H1 (cell line): Measurements from ENCODE around the gene ADGRV1. TPM values are rescaled to one million over a fixed set of nuclear protein-coding genes. Genes with fewer than 3 reads are reported as not detected.

Source experiments
- CTCF ChIA-PET: fragments of 300-600 bp; sonication (Branson Sonifier 250); formaldehyde crosslinking; loops from one replicate; lab custom pipeline; 2021; ENCODE audit not compliant: partially characterized antibody; lab: Charles Lee
- POLR2A ChIA-PET: fragments of 300-600 bp; sonication (Branson Sonifier 250); formaldehyde crosslinking; loops from one replicate; lab custom pipeline; 2021; ENCODE audit warnings: inconsistent platforms; ENCODE audit not compliant: partially characterized antibody; lab: Charles Lee
- DNase-seq, 2 experiments: peaks; one replicate each; pipeline versions ENCODE4 v3.0.0 to v3.0.0-alpha.2; 2010 to 2022; ENCODE audit warnings: low spot score in 2 of 2, low read depth in 1 of 2, mixed read lengths in 1 of 2
- FAIRE-seq: peaks from 2 replicates; lab custom pipeline; 2011; peaks lifted over from hg19 to GRCh38; lab: Jason Lieb, UNC
- H2AFZ ChIP-seq: 2 replicates; pipeline ENCODE4 v1.8.1; 2012; ENCODE audit warnings: low read length, inconsistent platforms
- H2AK5ac ChIP-seq: 2 replicates; pipeline ENCODE4 v1.6.1; 2013; ENCODE audit warnings: low read depth, low read length
- H2BK120ac ChIP-seq: replicated peaks from 2 replicates; pipeline ENCODE3; 2013; ENCODE audit warnings: low read depth, low read length, inconsistent platforms
- H2BK12ac ChIP-seq: 2 replicates; pipeline ENCODE4 v1.6.1; 2013; ENCODE audit warnings: low read depth, low read length
- H2BK15ac ChIP-seq: 2 replicates; pipeline ENCODE4 v1.6.1; 2013; ENCODE audit warnings: low read length
- H2BK20ac ChIP-seq: 2 replicates; pipeline ENCODE4 v1.6.1; 2013; ENCODE audit warnings: low read length
- H2BK5ac ChIP-seq: 2 replicates; pipeline ENCODE4 v1.6.1; 2013; ENCODE audit warnings: low read depth, low read length
- H3K14ac ChIP-seq: 2 replicates; pipeline ENCODE4 v1.6.1; 2013; ENCODE audit warnings: inconsistent platforms; ENCODE audit not compliant: insufficient read length
- H3K18ac ChIP-seq: 2 replicates; pipeline ENCODE4 v1.6.1; 2013; ENCODE audit warnings: low read length; ENCODE audit errors: extremely low read depth
- H3K23ac ChIP-seq: 2 replicates; pipeline ENCODE4 v1.6.1; 2013; ENCODE audit warnings: inconsistent platforms; ENCODE audit not compliant: insufficient read length
- H3K23me2 ChIP-seq: 2 replicates; pipeline ENCODE4 v1.6.1; 2013; ENCODE audit warnings: low read depth, low read length
- H3K27ac ChIP-seq: 2 replicates; pipeline ENCODE4 v1.6.1; 2011; ENCODE audit warnings: low read depth, low read length, inconsistent platforms
- H3K27me3 ChIP-seq, 4 experiments: replicated peaks in 1 of 4; 1 replicate in 1 of 4; 2 replicates in 3 of 4; pipeline versions ENCODE4 v1.6.1 to v1.8.1; 2011 to 2013; ENCODE audit warnings: low read length in 3 of 4, mild to moderate bottlenecking in 3 of 4, inconsistent platforms in 2 of 4, mixed read lengths in 2 of 4, moderate library complexity in 1 of 4; ENCODE audit not compliant: control insufficient read depth in 3 of 4, insufficient read depth in 3 of 4; ENCODE audit errors: extremely low read depth in 1 of 4
- H3K36me3 ChIP-seq, 4 experiments: 2 replicates each; pipeline versions ENCODE4 v1.6.1 to v1.8.1; 2011 to 2013; ENCODE audit warnings: mild to moderate bottlenecking in 4 of 4, low read length in 3 of 4, moderate library complexity in 2 of 4, control low read depth in 1 of 4, inconsistent platforms in 1 of 4; ENCODE audit not compliant: insufficient read depth in 4 of 4, control insufficient read depth in 2 of 4
- H3K4ac ChIP-seq: replicated peaks from 2 replicates; pipeline ENCODE3; 2013; ENCODE audit warnings: low read length, low read depth, mixed read lengths, inconsistent platforms; ENCODE audit not compliant: insufficient read length
- H3K4me1 ChIP-seq, 4 experiments: replicated peaks in 1 of 4; 1 replicate in 1 of 4; 2 replicates in 3 of 4; pipeline versions ENCODE4 v1.6.1 to v1.8.1; 2011 to 2013; ENCODE audit warnings: low read length in 3 of 4, inconsistent platforms in 2 of 4, mixed read lengths in 1 of 4; ENCODE audit not compliant: insufficient read depth in 4 of 4, control insufficient read depth in 3 of 4
- H3K4me2 ChIP-seq, 2 experiments: 2 replicates each; pipeline versions ENCODE4 v1.6.1 to v1.8.1; 2011 to 2013; ENCODE audit warnings: low read depth in 2 of 2, low read length in 2 of 2, control low read depth in 1 of 2, inconsistent platforms in 1 of 2, mild to moderate bottlenecking in 1 of 2; ENCODE audit not compliant: insufficient read depth in 1 of 2
- H3K4me3 ChIP-seq, 4 experiments: fragments of 200-600, 300-600 bp in 1 of 4; sonication (generic), shearing (Covaris generic), sonication (Bioruptor Twin) in 1 of 4; 2 replicates each; pipeline versions ENCODE4 v1.5.1 to v1.8.1; 2011 to 2016; ENCODE audit warnings: low read length in 4 of 4, low read depth in 3 of 4, control low read depth in 2 of 4, inconsistent platforms in 2 of 4, mild to moderate bottlenecking in 2 of 4, mixed read lengths in 1 of 4, moderate library complexity in 1 of 4; ENCODE audit not compliant: insufficient read depth in 2 of 4; ENCODE audit errors: extremely low read depth in 1 of 4
- H3K56ac ChIP-seq: replicated peaks from 2 replicates; pipeline ENCODE3; 2013; ENCODE audit warnings: low read depth, mild to moderate bottlenecking, mixed read lengths, low read length, inconsistent platforms; ENCODE audit not compliant: insufficient read length
- H3K79me1 ChIP-seq: 2 replicates; pipeline ENCODE4 v1.6.1; 2013; ENCODE audit warnings: low read depth, low read length, control low read depth
- H3K79me2 ChIP-seq, 2 experiments: 2 replicates each; pipeline versions ENCODE4 v1.6.1 to v1.8.1; 2012 to 2013; ENCODE audit warnings: low read length in 2 of 2, mild to moderate bottlenecking in 2 of 2, inconsistent platforms in 1 of 2; ENCODE audit not compliant: insufficient read depth in 2 of 2, control insufficient read depth in 1 of 2
- H3K9ac ChIP-seq, 4 experiments: replicated peaks in 1 of 4; 1 replicate in 1 of 4; 2 replicates in 3 of 4; pipeline versions ENCODE4 v1.6.1 to v1.8.1; 2011 to 2013; ENCODE audit warnings: low read depth in 3 of 4, low read length in 3 of 4, control low read depth in 2 of 4, mild to moderate bottlenecking in 2 of 4, moderate library complexity in 2 of 4, inconsistent platforms in 1 of 4; ENCODE audit errors: extremely low read depth in 1 of 4
- H3K9me3 ChIP-seq, 2 experiments: 2 replicates each; pipeline versions ENCODE4 v1.6.1 to v1.8.1; 2012 to 2013; ENCODE audit warnings: mild to moderate bottlenecking in 2 of 2, moderate library complexity in 2 of 2, control low read depth in 1 of 2, inconsistent platforms in 1 of 2, low read depth in 1 of 2, low read length in 1 of 2, mixed read lengths in 1 of 2; ENCODE audit not compliant: insufficient read depth in 2 of 2
- H4K20me1 ChIP-seq, 2 experiments: replicated peaks in 1 of 2; 2 replicates each; pipeline versions ENCODE3 to v1.8.1; 2011 to 2013; ENCODE audit warnings: inconsistent platforms in 2 of 2, low read length in 2 of 2, mild to moderate bottlenecking in 1 of 2; ENCODE audit not compliant: insufficient read depth in 2 of 2, control insufficient read depth in 1 of 2
- H4K5ac ChIP-seq: 2 replicates; pipeline ENCODE4 v1.6.1; 2013; ENCODE audit warnings: low read length, low read depth, mixed read lengths, inconsistent platforms; ENCODE audit not compliant: insufficient read length
- H4K8ac ChIP-seq: 2 replicates; pipeline ENCODE4 v1.8.0; 2013; ENCODE audit warnings: mild to moderate bottlenecking, moderate library complexity, low read length, inconsistent platforms; ENCODE audit not compliant: insufficient read depth; ENCODE audit errors: extremely low read depth
- H4K91ac ChIP-seq: replicated peaks from 2 replicates; pipeline ENCODE3; 2013; ENCODE audit warnings: low read length, mixed read lengths, inconsistent platforms; ENCODE audit not compliant: insufficient read length
- BACH1 ChIP-seq: IDR thresholded peaks from 2 replicates; pipeline ENCODE4 v1.6.1; 2012; ENCODE audit warnings: low read length, improper control_type of control experiment
- BCL11A ChIP-seq, 2 experiments: IDR thresholded peaks; one replicate each; pipeline ENCODE4 v1.6.1; 2011; ENCODE audit warnings: low read depth in 2 of 2, low read length in 2 of 2, mild to moderate bottlenecking in 2 of 2
- CEBPB ChIP-seq: IDR thresholded peaks from 2 replicates; pipeline ENCODE4 v1.6.1; 2012; ENCODE audit warnings: low read depth, low read length
- CHD2 ChIP-seq: IDR thresholded peaks from 2 replicates; pipeline ENCODE4 v1.6.1; 2012; ENCODE audit warnings: low read length, improper control_type of control experiment
- CTBP2 ChIP-seq: IDR thresholded peaks from 2 replicates; pipeline ENCODE4 v1.7.0; 2011; ENCODE audit warnings: borderline replicate concordance, mild to moderate bottlenecking, moderate library complexity, mixed read lengths, low read length; ENCODE audit not compliant: insufficient read depth, insufficient read length
- HDAC6 ChIP-seq: IDR thresholded peaks from one replicate; pipeline ENCODE4 v1.7.1; 2012; ENCODE audit warnings: low read depth, mild to moderate bottlenecking, inconsistent platforms, low read length, moderate library complexity
- JUN ChIP-seq: IDR thresholded peaks from 2 replicates; pipeline ENCODE4 v1.6.1; 2011; ENCODE audit warnings: low read depth, mild to moderate bottlenecking, improper control_type of control experiment, low read length
- JUND ChIP-seq: IDR thresholded peaks from 2 replicates; pipeline ENCODE4 v1.6.1; 2011; ENCODE audit warnings: mild to moderate bottlenecking, improper control_type of control experiment, low read length
- KDM4A ChIP-seq: IDR thresholded peaks from one replicate; pipeline ENCODE4 v1.7.1; 2012; ENCODE audit warnings: low read depth, mild to moderate bottlenecking, moderate library complexity, low read length, inconsistent platforms; ENCODE audit not compliant: severe bottlenecking
- POLR2A ChIP-seq, 2 experiments: IDR thresholded peaks; 1 replicate in 1 of 2; 2 replicates in 1 of 2; pipeline ENCODE4 v1.6.1; 2011; ENCODE audit warnings: low read depth in 2 of 2, low read length in 2 of 2, mild to moderate bottlenecking in 2 of 2; ENCODE audit errors: control extremely low read depth in 1 of 2
- RBBP5 ChIP-seq: IDR thresholded peaks from 2 replicates; pipeline ENCODE4 v1.7.1; 2012; ENCODE audit warnings: low read depth, mild to moderate bottlenecking, inconsistent platforms, low read length, moderate library complexity, borderline replicate concordance
- SIN3A ChIP-seq, 2 experiments: IDR thresholded peaks in 1 of 2; conservative IDR thresholded peaks in 1 of 2; 2 replicates each; pipeline ENCODE4 v1.6.1; 2011 to 2012; ENCODE audit warnings: low read length in 2 of 2, improper control_type of control experiment in 1 of 2, low read depth in 1 of 2, mild to moderate bottlenecking in 1 of 2
- SIRT6 ChIP-seq: IDR thresholded peaks from one replicate; pipeline ENCODE4 v1.7.1; 2012; ENCODE audit warnings: low read length, inconsistent platforms
- SP2 ChIP-seq: IDR thresholded peaks from 2 replicates; pipeline ENCODE4 v1.6.1; 2012; ENCODE audit warnings: mild to moderate bottlenecking, low read length, inconsistent platforms
- YY1 ChIP-seq: IDR thresholded peaks from 2 replicates; pipeline ENCODE4 v1.6.1; 2011; ENCODE audit warnings: low read depth, mild to moderate bottlenecking, low read length
- WGBS, 2 experiments: shearing (Covaris generic) in 1 of 2; methylation state at CpG; one replicate each; pipeline versions ENCODE4 v1.1.6 to v1.1.7; 2013 to 2015; ENCODE audit warnings: low lambda C conversion rate in 2 of 2, mixed read lengths in 2 of 2, inconsistent platforms in 1 of 2, low coverage in 1 of 2, missing lambda C conversion rate in 1 of 2; ENCODE audit not compliant: insufficient replicate concordance in 2 of 2, insufficient coverage in 1 of 2, insufficient read length in 1 of 2; ENCODE audit errors: extremely low coverage in 1 of 2, missing lambda C conversion rate in 1 of 2; 5-methylcytosine and 5-hydroxymethylcytosine counted together
- polyA plus RNA-seq, 7 experiments: library from polyadenylated mRNA; depleted of rRNA in 3 of 7; stranded (reverse) in 5 of 7; unstranded in 2 of 7; fragments of >200 nt in 5 of 7; fragments of 200-250 nt in 2 of 7; gene quantifications; 1 replicate in 5 of 7; 2 replicates in 1 of 7; 4 replicates in 1 of 7; pipeline versions ENCODE4 v1.2.1 to v1.2.3, GENCODE V29; 2011 to 2013; ENCODE audit warnings: missing spikeins in 2 of 7, mixed read lengths in 2 of 7
- total RNA-seq: library from RNA; stranded (reverse); fragmentation: NEBNext Ultra II Directional; extraction: Animal tissue kit (Norgen Biotek cat#: 25700); gene quantifications from 2 replicates; pipeline ENCODE4 v1.2.1, GENCODE V29; 2021
- TF ChIP-seq, protein P1 (sequence below): IDR thresholded peaks from 2 replicates; pipeline ENCODE4 v1.6.1; 2011; ENCODE audit warnings: low read length, improper control_type of control experiment

ADGRV1 gene
- total and polyA plus RNA-seq, 2 of the 8 experiments (the other 6 are each of a cell fraction or from before 2014, with no cell fraction given) = 53.1 to 62.2 TPM

DNA sequence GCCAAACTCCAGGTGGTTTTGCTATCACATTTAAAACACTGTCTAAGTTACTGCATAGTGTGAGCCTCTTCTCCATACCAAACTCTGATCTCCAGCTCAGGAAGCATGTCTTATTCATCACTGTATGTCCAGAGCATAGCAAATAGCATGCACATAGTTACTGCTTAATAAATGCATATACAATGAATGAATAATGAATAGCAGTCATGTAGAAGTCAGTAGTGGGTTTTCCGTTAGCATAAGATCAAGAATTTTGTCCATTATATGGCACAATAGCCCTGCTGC lies 495.1 kb downstream of the ADGRV1 start:
- H2BK12ac ChIP-seq = no peak overlapping the region
- no peak overlapping the region for H3K14ac ChIP-seq
- no peaks in the 10 kb centered on the region for H3K79me1 ChIP-seq
- H3K4me1 ChIP-seq = no peaks in the 10 kb centered on the region
- H2AK5ac ChIP-seq = no peak overlapping the region
- H2BK15ac ChIP-seq = no peak overlapping the region
- H4K5ac ChIP-seq = no peak overlapping the region
- H3K36me3 ChIP-seq = no peaks in the 10 kb centered on the region
- FAIRE-seq (no peak), DNase-seq (no peak)
- H2BK5ac ChIP-seq = no peak overlapping the region
- H4K91ac ChIP-seq = no peak overlapping the region
- no peak overlapping the region for H3K4me3 ChIP-seq
- TF ChIP-seq BACH1 (no peak), POLR2A (IDR thresholded peaks at IDR 0.05; ENCODE audit: control extremely low read depth in 1 of 2, low read depth in 2 of 2, low read length in 2 of 2) (no peak), CHD2 (no peak), HDAC6 (no peak), SIN3A (conservative IDR thresholded peaks at IDR 0.05 in 1 of 2, IDR thresholded peaks at IDR 0.05 in 1 of 2; ENCODE audit: low read depth in 1 of 2, low read length in 2 of 2) (no peak), YY1 (no peak), BCL11A (IDR thresholded peaks at IDR 0.05; ENCODE audit: low read depth in 2 of 2, low read length in 2 of 2) (no peak), JUND (no peak), JUN (no peak), SIRT6 (no peak), CEBPB (no peak), CTBP2 (no peak), SP2 (no peak), KDM4A (no peak), RBBP5 (no peak)
- TF ChIP-seq, protein P1, sequence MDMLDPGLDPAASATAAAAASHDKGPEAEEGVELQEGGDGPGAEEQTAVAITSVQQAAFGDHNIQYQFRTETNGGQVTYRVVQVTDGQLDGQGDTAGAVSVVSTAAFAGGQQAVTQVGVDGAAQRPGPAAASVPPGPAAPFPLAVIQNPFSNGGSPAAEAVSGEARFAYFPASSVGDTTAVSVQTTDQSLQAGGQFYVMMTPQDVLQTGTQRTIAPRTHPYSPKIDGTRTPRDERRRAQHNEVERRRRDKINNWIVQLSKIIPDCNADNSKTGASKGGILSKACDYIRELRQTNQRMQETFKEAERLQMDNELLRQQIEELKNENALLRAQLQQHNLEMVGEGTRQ = no peak
- 100% methylated on average over 1 of the region's 1 CpG; no CpG with 5 or more reads in 1 of the 2 experiments for WGBS, 2 experiments
- H3K4ac ChIP-seq = no peak overlapping the region
- no peak overlapping the region for H2AFZ ChIP-seq
- no peak overlapping the region for H3K18ac ChIP-seq
- ChIA-PET POLR2A (no interaction called here), CTCF (no interaction called here)
- no peak overlapping the region for H3K9ac ChIP-seq
- H2BK20ac ChIP-seq = no peak overlapping the region
- no peak overlapping the region for H2BK120ac ChIP-seq
- H3K27ac ChIP-seq = no peak overlapping the region
- no peaks in the 10 kb centered on the region for H4K20me1 ChIP-seq
- no peaks in the 10 kb centered on the region for H3K79me2 ChIP-seq
- H3K56ac ChIP-seq = no peak overlapping the region
- H3K23ac ChIP-seq = no peak overlapping the region
- H3K27me3 ChIP-seq = no peaks in the 10 kb centered on the region
- no peaks in the 10 kb centered on the region for H3K23me2 ChIP-seq
- no peaks in the 10 kb centered on the region for H3K9me3 ChIP-seq
- no peak overlapping the region for H3K4me2 ChIP-seq
- H4K8ac ChIP-seq = no peak overlapping the region
